Measurements from ENCODE around the gene RBMX2.

- no peak for TF ChIP-seq CTCF (IDR thresholded peaks at IDR 0.05)
- no peak for TF ChIP-seq ZFX (IDR thresholded peaks at IDR 0.05; ENCODE audit: borderline replicate concordance)
Observed at GRCh38 chrX:130418066-130418465, 16.3 kb downstream of the RBMX2 start.
